HG03025 (cell line): ENCODE data around the gene STX1A.
"Not testable (repeated sequence)": the region's sequence is repeated elsewhere in the genome, so short reads cannot be mapped to it uniquely, and the experiment has no call there.

Experiments used
- ATAC-seq: cut with Tn5 transposase; IDR thresholded peaks from one replicate; pipeline ENCODE4 v1.9.1; 2021; ENCODE audit warnings: mild to moderate bottlenecking, moderate library complexity; ENCODE audit not compliant: unreplicated experiment, low FRiP score

Gene STX1A

GRCh38 chr7:73655309-73655708 lies 64.2 kb downstream of the STX1A start:
- ATAC-seq = not testable (repeated sequence)

GRCh38 chr7:73652541-73652949 lies 66.9 kb downstream of the STX1A start:
- ATAC-seq = no peak

GRCh38 chr7:73650524-73650923 lies 68.9 kb downstream of the STX1A start:
- ATAC-seq = no peak

- ATAC-seq = no peak
Measured at GRCh38 chr7:73649576-73649975, 69.9 kb downstream of the STX1A start.
